GM12872 (cell line): ENCODE results near the gene MEIS2.

Experiments
- CTCF ChIP-seq: IDR thresholded peaks from 3 replicates; pipeline ENCODE4 v1.5.1; 2011; ENCODE audit warnings: low read depth, mild to moderate bottlenecking, low read length, moderate library complexity; ENCODE audit not compliant: insufficient read depth

The MEIS2 gene

DNA sequence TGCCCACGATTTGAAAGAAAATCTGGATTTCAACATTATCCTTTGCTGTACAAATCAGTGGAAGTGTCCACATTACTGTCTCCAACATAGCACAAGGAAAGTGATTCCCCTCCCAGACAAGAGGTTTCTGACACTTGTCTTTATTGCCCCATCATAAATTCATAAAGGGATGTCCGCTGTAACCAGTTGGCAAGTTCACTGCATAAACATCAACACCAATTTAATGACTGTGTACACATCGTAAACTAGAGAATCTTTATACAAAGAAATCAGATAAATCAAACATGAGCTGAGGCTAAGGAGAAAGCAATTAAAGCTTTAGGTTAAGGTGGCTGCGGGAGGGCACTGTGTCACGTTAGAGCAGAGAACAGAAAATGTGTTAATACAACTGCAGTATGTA, 129.8 kb downstream of the MEIS2 start:
- no peak for TF ChIP-seq CTCF

DNA sequence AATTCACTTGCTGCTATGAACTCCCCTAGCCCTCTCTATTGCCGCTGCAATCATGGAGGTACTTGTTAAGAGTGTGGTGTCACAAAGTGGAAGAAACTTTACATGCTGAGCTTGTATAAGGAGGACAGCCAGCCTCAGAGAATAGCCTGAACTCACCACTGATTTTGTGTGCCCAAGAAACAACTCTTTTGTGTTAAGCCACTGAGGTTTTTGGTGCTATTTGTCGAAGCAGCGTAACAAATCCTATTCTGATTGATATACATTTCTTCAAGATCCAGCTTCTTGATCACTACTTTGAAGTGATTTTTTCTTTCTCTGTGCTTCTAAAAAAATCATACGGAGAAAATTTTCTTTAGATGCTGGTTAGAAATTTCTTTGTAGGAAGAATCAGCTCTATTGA, 132.4 kb downstream of the MEIS2 start:
- no peak for TF ChIP-seq CTCF

DNA sequence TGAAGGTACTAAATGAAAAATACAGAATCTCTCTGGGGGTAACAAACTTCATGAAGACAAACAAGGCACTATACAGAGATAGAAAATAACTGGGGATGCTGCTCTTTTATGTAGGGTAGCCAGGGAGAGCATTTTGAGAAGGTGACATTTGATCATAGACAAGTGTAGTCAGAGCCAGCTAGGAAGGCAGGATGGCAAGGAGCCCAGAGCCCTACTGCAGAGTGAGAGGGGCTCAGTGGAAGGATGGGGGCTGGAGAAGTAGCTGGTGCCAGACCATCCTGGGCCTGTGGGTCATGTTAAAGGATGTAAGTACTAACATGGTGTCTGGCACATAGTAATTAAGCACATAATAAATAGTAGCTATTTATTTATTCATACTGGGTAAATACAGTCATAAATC, 133.6 kb downstream of the MEIS2 start:
- TF ChIP-seq CTCF: no peak

DNA sequence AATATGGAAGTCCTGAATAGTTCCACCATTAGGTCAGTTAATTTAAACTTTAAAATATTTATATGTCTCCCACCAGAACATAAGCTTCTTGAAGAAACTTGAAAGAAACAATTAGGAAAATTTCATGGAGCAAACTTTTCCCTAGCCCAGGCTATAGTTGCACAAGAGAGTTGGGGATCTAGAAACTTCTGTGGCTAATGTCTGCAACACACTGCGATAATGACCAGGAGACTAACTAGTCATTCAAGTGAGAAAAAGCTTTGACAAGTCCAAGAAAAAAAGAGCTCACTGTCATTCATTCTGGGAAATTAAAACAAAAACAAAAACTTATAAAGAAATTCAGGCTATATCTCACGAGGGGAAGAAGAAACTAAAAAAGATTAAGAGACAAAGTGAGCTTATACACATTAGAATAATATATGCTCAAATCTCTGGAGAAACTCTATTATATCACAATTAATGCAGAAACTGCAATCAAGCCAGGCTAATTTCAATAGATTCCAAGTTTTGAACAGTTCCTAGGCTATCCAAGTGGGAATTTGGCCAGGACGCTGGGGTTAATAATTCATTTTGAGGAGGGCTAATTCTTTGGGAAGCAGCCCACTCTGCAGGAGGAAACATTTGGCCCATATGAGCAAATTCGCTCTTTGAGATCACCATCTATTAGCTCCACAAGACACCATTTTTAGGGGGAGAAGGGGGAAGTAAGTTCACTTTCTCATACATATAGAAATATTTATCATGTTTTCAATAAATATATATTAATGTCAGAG, 134.6 kb downstream of the MEIS2 start:
- TF ChIP-seq CTCF: no peak

GRCh38 chr15:36964626-36965025, 135.7 kb downstream of the MEIS2 start:
- TF ChIP-seq CTCF: no peak

GRCh38 chr15:36961956-36962355, 138.4 kb downstream of the MEIS2 start:
- no peak for TF ChIP-seq CTCF

GRCh38 chr15:36960947-36961227, 139.5 kb downstream of the MEIS2 start:
- TF ChIP-seq CTCF: no peak
